MM.1S (cell line): Measurements from ENCODE around the gene CIB1.

ENCODE experiments used
- DNase-seq: peaks from one replicate; pipeline ENCODE4 v3.0.0-alpha.2; 2015
- H2AFZ ChIP-seq: fragments of 300-600 bp; sonication (generic); 2 replicates; pipeline ENCODE4 v1.6.0; 2016; ENCODE audit warnings: antibody characterized with exemption, low read length
- H3F3A ChIP-seq: fragments of 300-600 bp; sonication (generic); 2 replicates; pipeline ENCODE4 v1.6.1; 2016; ENCODE audit warnings: mild to moderate bottlenecking, antibody characterized with exemption, low read length, moderate library complexity, mixed read lengths; ENCODE audit not compliant: insufficient read depth
- H3K27ac ChIP-seq: fragments of 300-600 bp; sonication (generic); 2 replicates; pipeline ENCODE4 v1.5.1; 2016; ENCODE audit warnings: mild to moderate bottlenecking, low read length
- H3K27me3 ChIP-seq: fragments of 300-600 bp; sonication (generic); replicated peaks from 2 replicates; pipeline ENCODE4 v1.6.0; 2016; ENCODE audit warnings: low read length; ENCODE audit not compliant: insufficient read depth
- H3K36me3 ChIP-seq: fragments of 300-600 bp; sonication (generic); replicated peaks from 2 replicates; pipeline ENCODE4 v1.6.1; 2016; ENCODE audit warnings: mild to moderate bottlenecking, low read length, mixed read lengths; ENCODE audit not compliant: insufficient read depth
- H3K4me1 ChIP-seq: fragments of 300-600 bp; sonication (generic); 2 replicates; pipeline ENCODE4 v1.6.1; 2016; ENCODE audit warnings: low read length, mixed read lengths
- H3K4me2 ChIP-seq: fragments of 300-600 bp; sonication (generic); 2 replicates; pipeline ENCODE4 v1.6.0; 2016; ENCODE audit warnings: low read depth, low read length
- H3K4me3 ChIP-seq: fragments of 300-600 bp; sonication (generic); 2 replicates; pipeline ENCODE4 v1.5.1; 2016; ENCODE audit warnings: low read length, mixed read lengths
- H3K79me2 ChIP-seq: fragments of 300-600 bp; sonication (generic); 2 replicates; pipeline ENCODE4 v1.6.1; 2016; ENCODE audit warnings: mixed run types, low read length, mixed read lengths
- H3K9ac ChIP-seq: fragments of 300-600 bp; sonication (generic); 2 replicates; pipeline ENCODE4 v1.6.1; 2016; ENCODE audit warnings: low read length, mixed read lengths
- H3K9me2 ChIP-seq: fragments of 300-600 bp; sonication (generic); replicated peaks from 2 replicates; pipeline ENCODE4 v1.6.1; 2016; ENCODE audit warnings: mild to moderate bottlenecking, low read length, mixed read lengths; ENCODE audit not compliant: insufficient read depth
- H3K9me3 ChIP-seq: fragments of 300-600 bp; sonication (generic); replicated peaks from 2 replicates; pipeline ENCODE4 v1.6.1; 2016; ENCODE audit warnings: mild to moderate bottlenecking, low read length, mixed read lengths; ENCODE audit not compliant: insufficient read depth
- H4K20me1 ChIP-seq: fragments of 300-600 bp; sonication (generic); 2 replicates; pipeline ENCODE4 v1.6.1; 2016; ENCODE audit warnings: mild to moderate bottlenecking, low read length, moderate library complexity, mixed read lengths; ENCODE audit not compliant: insufficient read depth
- CTCF ChIP-seq: fragments of 300-600 bp; sonication (generic); IDR thresholded peaks from 2 replicates; pipeline ENCODE4 v1.5.1; 2016; ENCODE audit warnings: antibody characterized with exemption, low read length, mixed read lengths
- EZH2 ChIP-seq: fragments of 300-600 bp; sonication (generic); optimal IDR thresholded peaks from 2 replicates; pipeline ENCODE3; 2017; ENCODE audit warnings: low read depth, mild to moderate bottlenecking, antibody characterized with exemption, low read length, mixed read lengths
- EZH2phosphoT487 ChIP-seq: fragments of 300-600 bp; sonication (generic); IDR thresholded peaks from 2 replicates; pipeline ENCODE4 v1.6.1; 2018; ENCODE audit warnings: antibody characterized with exemption, low read length

Gene CIB1

GRCh38 chr15:90208356-90208755 is 25.4 kb downstream of the CIB1 start:
- H3K9me3 ChIP-seq: no peaks in the 10 kb centered on the region
- H3F3A ChIP-seq: no peaks in the 10 kb centered on the region
- H3K4me3 ChIP-seq: no peak overlapping the region
- H3K9ac ChIP-seq: no peak overlapping the region
- H3K27me3 ChIP-seq: no peaks in the 10 kb centered on the region
- H3K4me1 ChIP-seq: no peaks in the 10 kb centered on the region
- H3K27ac ChIP-seq: no peak overlapping the region
- H2AFZ ChIP-seq: no peak overlapping the region
- H3K9me2 ChIP-seq: no peaks in the 10 kb centered on the region
- H3K4me2 ChIP-seq: no peak overlapping the region
- TF ChIP-seq CTCF (no peak), EZH2phosphoT487 (no peak), EZH2 (no peak)
- 0 out of 2 replicates have a peak, but pooled peaks cover 3% of the 10 kb centered on the region for H4K20me1 ChIP-seq
- DNase-seq: no peak
- H3K79me2 ChIP-seq: peaks cover 85% of the 10 kb centered on the region
- H3K36me3 ChIP-seq: 0 out of 2 replicates have a peak, but pooled peaks cover 3% of the 10 kb centered on the region

- Histone ChIP-seq H3K4me2 (no peak overlapping the region), H3K4me3 (no peak overlapping the region), H4K20me1 (0 out of 2 replicates have a peak, but pooled peaks cover 3% of the 10 kb centered on the region), H3K9me3 (no peaks in the 10 kb centered on the region), H3F3A (no peaks in the 10 kb centered on the region), H3K4me1 (peaks cover 5% of the 10 kb centered on the region), H3K27me3 (no peaks in the 10 kb centered on the region), H3K79me2 (peaks cover 89% of the 10 kb centered on the region), H3K9ac (no peak overlapping the region), H3K36me3 (0 out of 2 replicates have a peak, but pooled peaks cover 3% of the 10 kb centered on the region), H2AFZ (no peak overlapping the region), H3K27ac (no peak overlapping the region), H3K9me2 (no peaks in the 10 kb centered on the region)
- DNase-seq: no peak
- TF ChIP-seq EZH2 (no peak), EZH2phosphoT487 (no peak), CTCF (no peak)
These were observed 26.5 kb downstream of the CIB1 start for GRCh38 chr15:90207252-90207651.

- no peak overlapping the region for H3K27ac ChIP-seq
These were observed 27.9 kb downstream of the CIB1 start for GRCh38 chr15:90205886-90206285.

More at GRCh38 chr15:90205886-90206285, 27.9 kb downstream of the CIB1 start:
- no peak overlapping the region for H3K4me3 ChIP-seq
- 0 out of 2 replicates have a peak, but pooled peaks cover 3% of the 10 kb centered on the region for H4K20me1 ChIP-seq
- no peak for DNase-seq
- H3F3A ChIP-seq: peaks cover under 1% of the 10 kb centered on the region; the same call in 1 of the 2 replicates
- H2AFZ ChIP-seq: no peak overlapping the region
- no peak overlapping the region for H3K9ac ChIP-seq
- H3K27me3 ChIP-seq: no peaks in the 10 kb centered on the region
- H3K9me3 ChIP-seq: no peaks in the 10 kb centered on the region
- H3K4me1 ChIP-seq: peaks cover 6% of the 10 kb centered on the region
- H3K79me2 ChIP-seq: peaks cover 85% of the 10 kb centered on the region
- TF ChIP-seq CTCF: no peak
- no peak for TF ChIP-seq EZH2phosphoT487
- TF ChIP-seq EZH2: no peak
- no peaks in the 10 kb centered on the region for H3K9me2 ChIP-seq
- 0 out of 2 replicates have a peak, but pooled peaks cover 3% of the 10 kb centered on the region for H3K36me3 ChIP-seq
- no peak overlapping the region for H3K4me2 ChIP-seq
